HL-60 (cell line): Measurements from ENCODE around the gene PCSK9.

Experiments used
- CTCF ChIP-seq: IDR thresholded peaks from one replicate; pipeline ENCODE4 v1.5.1; 2011; ENCODE audit warnings: low read length, control low read depth, inconsistent platforms; ENCODE audit not compliant: insufficient read depth
- GABPA ChIP-seq: IDR thresholded peaks from 2 replicates; pipeline ENCODE4 v1.6.1; 2012; ENCODE audit warnings: low read depth
- POLR2AphosphoS5 ChIP-seq: IDR thresholded peaks from 2 replicates; pipeline ENCODE4 v1.6.1; 2012; ENCODE audit warnings: low read depth
- SPI1 ChIP-seq: IDR thresholded peaks from 2 replicates; pipeline ENCODE4 v1.6.1; 2012; ENCODE audit warnings: low read depth, mild to moderate bottlenecking, borderline replicate concordance
- TF ChIP-seq, protein P1 (sequence below): IDR thresholded peaks from 2 replicates; pipeline ENCODE4 v1.6.1; 2012; ENCODE audit warnings: low read depth; ENCODE audit not compliant: insufficient replicate concordance

DNA sequence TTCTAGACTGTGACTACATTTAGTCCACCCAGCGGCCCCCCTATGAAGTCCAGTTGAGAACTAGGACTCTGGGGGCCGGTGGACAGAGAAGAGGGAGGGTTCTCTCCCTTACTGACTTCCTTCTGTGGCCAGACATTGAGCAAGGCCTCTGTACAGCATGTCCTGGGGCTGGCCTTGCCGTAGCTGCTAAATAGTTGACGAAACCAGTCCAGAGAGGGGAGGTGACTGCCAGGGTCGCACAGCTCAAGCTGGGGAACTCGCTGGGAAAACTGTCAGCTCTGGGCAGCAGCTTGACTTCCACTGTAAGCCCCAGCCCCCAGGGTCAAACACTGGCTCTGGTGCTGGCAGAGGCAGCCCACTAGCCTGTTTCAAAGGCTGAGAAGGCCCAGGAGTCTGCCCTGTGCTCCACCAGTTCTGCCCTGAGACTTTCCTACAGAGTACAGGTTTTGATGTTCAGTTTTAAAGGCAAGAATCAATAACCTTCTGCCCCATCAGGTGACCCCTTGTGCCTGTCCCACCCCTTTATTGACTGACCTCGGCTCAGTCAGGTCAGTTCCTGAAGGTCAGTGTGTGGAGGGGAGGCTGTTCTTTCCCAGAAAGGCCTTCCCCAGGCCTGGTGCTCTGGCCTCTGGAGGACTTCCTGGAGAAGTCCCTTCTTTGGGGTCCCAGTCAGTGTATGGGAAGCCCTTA lies 14.1 kb downstream of the PCSK9 start:
- TF ChIP-seq CTCF, result no peak
- no peak for TF ChIP-seq SPI1
- TF ChIP-seq POLR2AphosphoS5, result no peak
- TF ChIP-seq, protein P1, sequence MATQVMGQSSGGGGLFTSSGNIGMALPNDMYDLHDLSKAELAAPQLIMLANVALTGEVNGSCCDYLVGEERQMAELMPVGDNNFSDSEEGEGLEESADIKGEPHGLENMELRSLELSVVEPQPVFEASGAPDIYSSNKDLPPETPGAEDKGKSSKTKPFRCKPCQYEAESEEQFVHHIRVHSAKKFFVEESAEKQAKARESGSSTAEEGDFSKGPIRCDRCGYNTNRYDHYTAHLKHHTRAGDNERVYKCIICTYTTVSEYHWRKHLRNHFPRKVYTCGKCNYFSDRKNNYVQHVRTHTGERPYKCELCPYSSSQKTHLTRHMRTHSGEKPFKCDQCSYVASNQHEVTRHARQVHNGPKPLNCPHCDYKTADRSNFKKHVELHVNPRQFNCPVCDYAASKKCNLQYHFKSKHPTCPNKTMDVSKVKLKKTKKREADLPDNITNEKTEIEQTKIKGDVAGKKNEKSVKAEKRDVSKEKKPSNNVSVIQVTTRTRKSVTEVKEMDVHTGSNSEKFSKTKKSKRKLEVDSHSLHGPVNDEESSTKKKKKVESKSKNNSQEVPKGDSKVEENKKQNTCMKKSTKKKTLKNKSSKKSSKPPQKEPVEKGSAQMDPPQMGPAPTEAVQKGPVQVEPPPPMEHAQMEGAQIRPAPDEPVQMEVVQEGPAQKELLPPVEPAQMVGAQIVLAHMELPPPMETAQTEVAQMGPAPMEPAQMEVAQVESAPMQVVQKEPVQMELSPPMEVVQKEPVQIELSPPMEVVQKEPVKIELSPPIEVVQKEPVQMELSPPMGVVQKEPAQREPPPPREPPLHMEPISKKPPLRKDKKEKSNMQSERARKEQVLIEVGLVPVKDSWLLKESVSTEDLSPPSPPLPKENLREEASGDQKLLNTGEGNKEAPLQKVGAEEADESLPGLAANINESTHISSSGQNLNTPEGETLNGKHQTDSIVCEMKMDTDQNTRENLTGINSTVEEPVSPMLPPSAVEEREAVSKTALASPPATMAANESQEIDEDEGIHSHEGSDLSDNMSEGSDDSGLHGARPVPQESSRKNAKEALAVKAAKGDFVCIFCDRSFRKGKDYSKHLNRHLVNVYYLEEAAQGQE, result no peak
- TF ChIP-seq GABPA, result no peak
